Medulla oblongata (tissue), 1 donor: ENCODE data around the gene RUNX2.

Experiments
- DNase-seq: peaks from one replicate; pipeline ENCODE4 v3.0.0-alpha.2; 2015; ENCODE audit errors: extremely low spot score

RUNX2 gene

GRCh38 chr6:45705137-45705855 lies 377.2 kb downstream of the RUNX2 start:
- no peak for DNase-seq

GRCh38 chr6:45706319-45706718 lies 378.2 kb downstream of the RUNX2 start:
- no peak for DNase-seq

GRCh38 chr6:45707176-45707575 lies 379.0 kb downstream of the RUNX2 start:
- no peak for DNase-seq

GRCh38 chr6:45709781-45710220 lies 381.7 kb downstream of the RUNX2 start:
- DNase-seq: no peak

GRCh38 chr6:45710304-45710821 lies 382.2 kb downstream of the RUNX2 start:
- DNase-seq: no peak

- no peak for DNase-seq
Observed at GRCh38 chr6:45712076-45712475, 383.9 kb downstream of the RUNX2 start.

- no peak for DNase-seq
Observed at GRCh38 chr6:45712786-45713185, 384.7 kb downstream of the RUNX2 start.
